Ramos (cell line): Measurements from ENCODE around the gene CIPC.

Experiments used
- in situ Hi-C: fragments of 300-500 bp; cut with MboI; formaldehyde crosslinking; loops from one replicate; pipeline ENCODE4 v1.14.3; 2022; ENCODE audit warnings: low sequenced_read_pairs; ENCODE audit not compliant: unreplicated experiment

The CIPC gene

GRCh38 chr14:77123381-77124325 lies 25.6 kb downstream of the CIPC start:
- in situ Hi-C loops, result no loop called here

- in situ Hi-C loops, result no loop called here
These were observed 26.6 kb downstream of the CIPC start for GRCh38 chr14:77124345-77125280.

- in situ Hi-C loops, result no loop called here
These were observed 27.3 kb downstream of the CIPC start for GRCh38 chr14:77125281-77125801.

GRCh38 chr14:77125823-77126325 lies 27.8 kb downstream of the CIPC start:
- in situ Hi-C loops, result no loop called here

- in situ Hi-C loops, result no loop called here
These were observed 28.5 kb downstream of the CIPC start for GRCh38 chr14:77126461-77126990.

GRCh38 chr14:77128414-77128891 lies 30.4 kb downstream of the CIPC start:
- in situ Hi-C loops, result no loop called here

GRCh38 chr14:77130386-77130785 lies 32.3 kb downstream of the CIPC start:
- in situ Hi-C loops, result no loop called here

- in situ Hi-C loops, result no loop called here
These were observed 33.1 kb downstream of the CIPC start for GRCh38 chr14:77131206-77131605.

- in situ Hi-C loops, result no loop called here
These were observed 33.9 kb downstream of the CIPC start for GRCh38 chr14:77131871-77132486.

GRCh38 chr14:77133720-77134338 lies 35.8 kb downstream of the CIPC start:
- in situ Hi-C loops, result no loop called here

- in situ Hi-C loops, result no loop called here
These were observed 41.0 kb downstream of the CIPC start for GRCh38 chr14:77139022-77139421.

- in situ Hi-C loops, result loop anchor here (10.0 kb wide), 1 partner anchor 175 kb away; no protein-coding TSS in a partner anchor
These were observed 41.7 kb downstream of the CIPC start for GRCh38 chr14:77139540-77140358.

GRCh38 chr14:77140359-77141213 lies 42.5 kb downstream of the CIPC start:
- in situ Hi-C loops, result loop anchor here (10.0 kb wide), 1 partner anchor 174 kb away; no protein-coding TSS in a partner anchor

- in situ Hi-C loops, result loop anchor here (10.0 kb wide), 1 partner anchor 173 kb away; no protein-coding TSS in a partner anchor
These were observed 43.4 kb downstream of the CIPC start, which contains the start of gene ZDHHC22 for GRCh38 chr14:77141214-77142004. Gene ZDHHC22, minus strand, starts transcription at chr14:77141791. Its CDS starts 2,053 bp downstream, at chr14:77139738.

- in situ Hi-C loops, result loop anchor here (10.0 kb wide), 1 partner anchor 173 kb away; no protein-coding TSS in a partner anchor
These were observed 44.1 kb downstream of the CIPC start for GRCh38 chr14:77142005-77142800.
